Adipose tissue (tissue), 3 donors: ENCODE results near the gene TRMT44. TPM values are rescaled to one million over a fixed set of nuclear protein-coding genes. Genes with fewer than 3 reads are reported as not detected.

ENCODE experiments used
- H3K27ac ChIP-seq: one replicate; pipeline ENCODE4 v1.5.1; 2013; ENCODE audit warnings: low read depth, low read length
- WGBS, 3 donors: extraction: QIAGEN DNeasy Blood & Tissue Kit; methylation state at CpG; one replicate each; pipeline ENCODE4 v1.1.7; 2013; 5-methylcytosine and 5-hydroxymethylcytosine counted together
- polyA plus RNA-seq, 3 donors: library from polyadenylated mRNA; stranded (reverse); fragments of 200-250 nt; gene quantifications; one replicate each; pipeline ENCODE4 v1.2.3, GENCODE V29; 2013
- donor health status: healthy with polysubstance abuse.
- donor health status: Bipolar disorder and iron deficiency.
- donor health status: healthy.

TRMT44 gene, protein sequence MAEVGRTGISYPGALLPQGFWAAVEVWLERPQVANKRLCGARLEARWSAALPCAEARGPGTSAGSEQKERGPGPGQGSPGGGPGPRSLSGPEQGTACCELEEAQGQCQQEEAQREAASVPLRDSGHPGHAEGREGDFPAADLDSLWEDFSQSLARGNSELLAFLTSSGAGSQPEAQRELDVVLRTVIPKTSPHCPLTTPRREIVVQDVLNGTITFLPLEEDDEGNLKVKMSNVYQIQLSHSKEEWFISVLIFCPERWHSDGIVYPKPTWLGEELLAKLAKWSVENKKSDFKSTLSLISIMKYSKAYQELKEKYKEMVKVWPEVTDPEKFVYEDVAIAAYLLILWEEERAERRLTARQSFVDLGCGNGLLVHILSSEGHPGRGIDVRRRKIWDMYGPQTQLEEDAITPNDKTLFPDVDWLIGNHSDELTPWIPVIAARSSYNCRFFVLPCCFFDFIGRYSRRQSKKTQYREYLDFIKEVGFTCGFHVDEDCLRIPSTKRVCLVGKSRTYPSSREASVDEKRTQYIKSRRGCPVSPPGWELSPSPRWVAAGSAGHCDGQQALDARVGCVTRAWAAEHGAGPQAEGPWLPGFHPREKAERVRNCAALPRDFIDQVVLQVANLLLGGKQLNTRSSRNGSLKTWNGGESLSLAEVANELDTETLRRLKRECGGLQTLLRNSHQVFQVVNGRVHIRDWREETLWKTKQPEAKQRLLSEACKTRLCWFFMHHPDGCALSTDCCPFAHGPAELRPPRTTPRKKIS
- 10 to 100 TPM in 1 of 3 donors, 1 to 10 TPM in 2; 4.5 to 11.9 (median 5.3) TPM for polyA plus RNA-seq

- WGBS, 3 donors = 0 to 1% (median 0%) methylated on average over 58 to 60 of the region's 60 CpGs
- peak within 1 kb of the TSS; percentile 96 for H3K27ac ChIP-seq
These were observed at the start of gene TRMT44, which contains the start of gene ACOX3 for GRCh38 chr4:8440492-8441311. Gene TRMT44, plus strand, starts transcription at chr4:8440777. Its CDS starts 46 bp downstream, at chr4:8440823. Gene ACOX3, minus strand, starts transcription at chr4:8440723. Its CDS starts 24,202 bp downstream, at chr4:8416521.

- 93 to 96% (median 95%) methylated on average over 7 of the region's 7 CpGs for WGBS, 3 donors
- no peak overlapping the region for H3K27ac ChIP-seq
These were observed 49.5 kb upstream of the TRMT44 start for GRCh38 chr4:8391071-8391470.

- H3K27ac ChIP-seq = no peak overlapping the region
- 49 to 73% (median 61%) methylated on average over 9 of the region's 9 CpGs for WGBS, 3 donors
These were observed 48.6 kb upstream of the TRMT44 start for GRCh38 chr4:8391972-8392371.

DNA sequence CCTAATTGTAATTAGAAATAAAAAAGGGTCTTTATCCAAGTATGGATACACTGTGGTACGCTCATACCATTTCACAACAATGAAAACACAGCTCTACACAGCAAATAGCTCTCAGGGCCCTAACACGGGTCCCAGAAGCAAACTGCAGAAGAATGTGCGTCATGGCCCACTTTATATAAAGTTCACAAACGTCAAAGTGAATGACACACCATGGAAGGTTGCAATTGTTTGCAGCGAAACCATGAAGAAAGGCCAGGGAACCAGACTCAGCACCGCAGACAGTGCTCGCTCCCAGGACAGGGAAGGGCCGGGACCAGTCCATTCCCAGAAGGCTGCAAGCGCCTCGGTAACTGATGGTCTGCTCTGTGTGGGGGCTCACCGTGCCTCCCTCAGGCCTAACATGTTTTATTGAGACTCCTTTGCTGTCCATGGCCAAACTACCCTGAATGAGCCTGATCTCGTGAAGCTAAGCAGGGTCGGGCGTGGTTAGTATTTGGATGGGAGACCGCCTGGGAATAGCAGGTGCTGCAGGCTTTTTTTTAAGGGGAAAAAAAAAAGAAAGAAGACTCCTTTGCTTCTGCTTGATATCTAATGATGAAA lies 47.9 kb upstream of the TRMT44 start:
- 74 to 89% (median 84%) methylated on average over 15 of the region's 15 CpGs for WGBS, 3 donors
- no peak overlapping the region for H3K27ac ChIP-seq

DNA sequence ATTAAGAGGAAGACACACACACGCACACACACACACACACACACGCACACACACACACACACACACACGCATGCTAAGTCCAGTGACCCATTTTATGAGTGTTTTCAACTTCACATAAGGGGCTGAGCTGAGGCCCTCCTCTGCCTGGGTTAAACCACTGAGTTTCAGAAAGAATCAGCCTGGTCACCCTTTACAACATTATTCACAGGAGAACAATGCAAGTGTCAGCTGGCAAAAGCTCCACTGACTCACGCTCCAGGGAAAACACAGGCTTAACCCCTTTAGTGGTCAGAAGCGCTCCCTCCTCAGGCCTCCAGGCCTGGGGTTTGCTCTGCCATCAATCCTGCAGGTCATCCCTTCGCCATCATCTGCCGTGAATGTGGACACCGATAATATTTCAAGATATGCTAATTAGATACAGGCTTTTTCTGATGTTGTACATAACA lies 47.0 kb upstream of the TRMT44 start:
- WGBS, 3 donors = 56 to 67% (median 63%) methylated on average over 8 of the region's 8 CpGs
- H3K27ac ChIP-seq = no peak overlapping the region

- 55 to 74% (median 64%) methylated on average over 19 of the region's 19 CpGs for WGBS, 3 donors
- H3K27ac ChIP-seq = no peak overlapping the region
These were observed 46.5 kb upstream of the TRMT44 start for GRCh38 chr4:8394061-8394519.

- H3K27ac ChIP-seq = no peak overlapping the region
- 95 to 97% (median 96%) methylated on average over 12 of the region's 12 CpGs for WGBS, 3 donors
These were observed 45.8 kb upstream of the TRMT44 start for GRCh38 chr4:8394806-8395205.

DNA sequence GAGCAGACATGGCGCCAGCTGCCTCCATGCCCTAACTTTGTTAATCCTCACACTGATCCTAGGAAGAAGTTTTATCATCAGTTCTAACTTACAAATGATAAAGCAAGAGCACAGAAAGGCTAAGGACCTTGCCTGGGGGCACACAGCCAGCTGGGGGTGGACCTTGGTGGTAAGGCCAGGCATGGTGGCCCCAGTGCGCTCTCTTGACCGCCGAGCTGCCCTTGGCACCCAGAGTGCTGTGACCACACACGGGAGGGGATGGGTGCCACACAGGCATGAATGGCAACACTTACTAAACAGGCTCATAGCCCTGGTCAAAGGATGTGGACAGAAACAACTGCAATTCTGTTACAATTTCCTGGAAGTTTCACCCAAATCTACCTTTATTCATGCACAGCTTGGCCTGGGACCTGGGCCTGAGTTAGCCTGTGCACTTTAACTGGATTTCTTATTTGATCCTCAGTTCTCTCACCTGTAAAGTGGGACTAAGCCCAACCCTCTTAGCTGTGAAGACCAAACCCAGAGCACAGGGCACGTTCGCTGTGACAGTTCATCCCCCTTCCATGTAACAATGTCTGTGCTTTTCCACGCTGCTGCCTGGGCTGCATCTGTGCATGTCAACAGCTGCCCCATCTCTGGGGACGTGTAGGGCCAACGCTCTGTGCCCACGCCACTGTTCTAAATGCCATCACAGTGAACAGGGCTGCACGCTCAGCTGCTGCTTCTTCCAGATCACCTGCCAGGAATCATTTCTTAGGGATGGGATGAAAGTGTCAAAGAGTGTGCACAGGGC lies 44.9 kb upstream of the TRMT44 start:
- WGBS, 3 donors = 83 to 93% (median 89%) methylated on average over 12 of the region's 12 CpGs
- H3K27ac ChIP-seq = no peak overlapping the region

DNA sequence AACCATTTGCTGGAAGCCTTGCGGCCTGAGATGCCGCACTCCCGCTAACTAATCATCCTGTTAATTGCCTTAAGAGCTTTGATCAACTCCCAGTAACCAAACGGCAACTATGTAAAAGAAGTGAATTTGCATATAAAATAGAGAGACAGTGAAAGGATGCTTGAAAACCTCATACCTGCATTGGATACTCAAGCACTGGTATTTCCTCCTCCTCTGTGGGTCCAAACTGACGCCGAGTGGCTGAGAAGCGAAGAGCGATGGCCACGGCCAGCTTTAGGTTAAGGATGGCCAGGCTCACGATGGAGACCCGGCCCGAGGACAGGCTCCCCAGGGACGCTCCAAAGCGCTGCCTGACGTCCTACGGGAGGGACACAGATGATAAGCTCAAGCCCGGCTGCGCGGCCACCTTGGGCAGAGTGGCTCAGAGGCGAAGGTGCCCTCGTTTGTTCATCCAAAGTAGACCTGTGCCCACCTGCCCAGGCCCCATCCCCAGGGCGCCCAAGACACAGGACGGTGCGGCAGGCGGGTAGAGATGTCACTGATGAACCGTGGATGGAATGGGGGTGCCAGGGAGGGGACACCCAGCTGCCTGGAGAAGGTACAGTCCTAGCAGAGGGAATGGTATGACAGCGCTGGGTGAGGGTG lies 43.7 kb upstream of the TRMT44 start:
- 94 to 95% (median 94%) methylated on average over 27 of the region's 27 CpGs for whole genome bisulfite sequencing, 3 donors
- no peak overlapping the region for H3K27ac ChIP-seq

DNA sequence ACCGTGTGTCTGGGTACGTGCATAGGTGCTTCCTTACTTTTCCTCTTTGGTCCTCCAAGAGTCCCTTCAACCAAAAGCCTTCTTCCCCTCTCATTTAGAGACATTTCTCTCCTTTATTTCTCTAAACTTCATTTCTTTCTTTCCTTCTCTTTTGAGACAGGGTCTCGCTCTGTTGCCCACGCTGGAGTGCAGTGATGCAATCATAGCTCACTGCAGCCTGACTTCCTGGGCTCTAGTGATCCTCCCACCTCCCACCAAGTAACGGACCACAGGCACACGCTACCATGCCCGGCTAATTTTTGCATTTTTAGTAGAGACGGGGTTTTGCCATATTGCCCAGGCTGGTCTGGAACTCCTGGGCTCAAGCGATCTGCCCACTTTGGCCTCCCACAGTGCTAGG lies 42.2 kb upstream of the TRMT44 start:
- no peak overlapping the region for H3K27ac ChIP-seq
- WGBS, 3 donors = 68 to 96% (median 79%) methylated on average over 9 of the region's 9 CpGs

- no peak overlapping the region for H3K27ac ChIP-seq
- WGBS, 3 donors = 79 to 95% (median 94%) methylated on average over 12 to 15 of the region's 15 CpGs
These were observed 41.3 kb upstream of the TRMT44 start for GRCh38 chr4:8399298-8399697.

- 80 to 92% (median 89%) methylated on average over 13 of the region's 13 CpGs for WGBS, 3 donors
- H3K27ac ChIP-seq = no peak overlapping the region
These were observed 39.8 kb upstream of the TRMT44 start for GRCh38 chr4:8400632-8401325.

DNA sequence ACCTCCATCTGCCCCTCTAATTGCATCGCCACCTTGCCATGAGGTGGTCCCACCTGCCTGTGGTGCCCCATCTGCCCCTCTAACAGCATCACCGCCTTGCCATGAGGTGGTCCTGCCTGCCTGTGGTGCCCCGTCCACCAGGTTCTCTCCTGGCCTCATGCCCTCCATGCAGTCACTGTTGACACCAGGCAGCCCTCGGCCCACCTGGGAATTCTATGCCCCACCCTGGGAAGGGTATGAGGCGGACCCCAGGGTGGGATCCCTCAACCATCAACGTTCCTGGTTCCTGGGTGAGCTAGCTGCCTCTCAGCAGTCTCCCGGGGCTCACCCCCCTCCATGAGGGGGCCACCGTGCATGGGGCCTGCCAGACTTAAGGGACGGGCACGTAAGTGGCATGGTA lies 38.9 kb upstream of the TRMT44 start:
- H3K27ac ChIP-seq = no peak overlapping the region
- 88 to 92% (median 90%) methylated on average over 10 of the region's 10 CpGs for WGBS, 3 donors

DNA sequence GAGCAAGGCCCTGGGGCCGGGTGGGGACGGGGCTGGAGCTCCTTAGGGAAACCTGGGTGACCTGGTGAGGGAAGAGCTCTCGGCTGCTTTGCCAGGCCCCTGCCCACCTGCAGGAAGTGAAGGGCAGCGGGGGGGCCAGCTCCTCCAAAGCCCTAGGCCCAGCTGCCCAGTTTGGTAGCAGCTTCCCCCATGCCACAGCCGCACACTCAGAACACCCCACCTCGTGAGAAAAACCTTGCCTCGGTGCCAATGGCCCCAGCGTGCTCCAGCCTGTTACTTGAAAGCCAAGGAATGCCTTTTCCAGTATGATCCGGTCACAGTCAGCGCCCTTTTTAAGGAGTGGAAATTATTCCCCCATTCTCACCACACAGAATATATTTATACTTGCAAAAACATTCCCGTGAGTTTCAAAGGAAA lies 38.4 kb upstream of the TRMT44 start:
- 52 to 86% (median 56%) methylated on average over 11 of the region's 11 CpGs for WGBS, 3 donors
- no peak overlapping the region for H3K27ac ChIP-seq

DNA sequence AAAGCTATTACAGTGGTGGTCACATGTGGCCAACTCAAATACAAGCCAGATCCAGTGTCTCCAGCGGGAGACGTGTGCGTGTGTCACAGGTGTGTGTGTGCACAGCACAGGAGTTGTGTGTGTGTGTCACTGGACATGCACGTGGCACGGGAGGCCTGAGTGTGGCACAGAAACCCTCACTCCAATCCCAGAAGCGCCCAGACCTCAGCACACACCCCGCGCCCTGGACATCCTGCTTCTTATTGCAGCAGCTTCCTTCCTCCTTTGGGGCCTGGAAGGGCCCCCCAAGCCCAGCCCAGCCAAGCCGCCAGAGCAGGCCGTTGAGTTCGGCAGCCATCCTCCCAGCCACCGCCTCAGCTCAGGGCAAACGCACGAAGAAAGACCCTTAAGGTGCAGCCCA lies 37.9 kb upstream of the TRMT44 start:
- WGBS, 3 donors = 39 to 74% (median 44%) methylated on average over 14 of the region's 14 CpGs
- H3K27ac ChIP-seq = no peak overlapping the region

- H3K27ac ChIP-seq = no peak overlapping the region
- 37 to 46% (median 45%) methylated on average over 12 of the region's 12 CpGs for WGBS, 3 donors
These were observed 37.3 kb upstream of the TRMT44 start for GRCh38 chr4:8403173-8403753.
